GM19372 (cell line): ENCODE data around the gene IWS1.
"Not testable (repeated sequence)": the region's sequence is repeated elsewhere in the genome, so short reads cannot be mapped to it uniquely, and the experiment has no call there.

Experiments used
- ATAC-seq: cut with Tn5 transposase; IDR thresholded peaks from one replicate; pipeline ENCODE4 v1.9.1; 2021; ENCODE audit warnings: mild to moderate bottlenecking, low read depth, moderate library complexity; ENCODE audit not compliant: unreplicated experiment

The IWS1 gene

DNA sequence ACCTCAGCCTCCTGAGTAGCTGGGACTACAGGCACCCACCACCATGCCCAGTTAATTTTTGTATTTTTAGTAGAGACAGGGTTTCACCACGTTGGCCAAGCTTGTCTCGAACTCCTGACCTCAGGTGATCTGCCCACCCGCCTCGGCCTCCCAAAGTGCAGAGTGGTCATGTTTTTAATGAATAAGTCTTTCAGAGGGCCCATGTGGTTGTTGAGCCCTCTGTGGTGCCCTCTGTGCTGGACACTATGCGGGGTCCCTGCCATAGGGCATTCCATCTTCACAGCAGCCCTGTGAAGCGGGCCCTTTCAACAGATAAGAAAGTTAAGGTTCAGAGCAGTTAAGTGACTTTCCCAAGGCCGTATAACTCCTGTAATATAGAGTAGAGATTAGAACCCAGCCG is 35.1 kb upstream of the IWS1 start:
- ATAC-seq, result no peak

DNA sequence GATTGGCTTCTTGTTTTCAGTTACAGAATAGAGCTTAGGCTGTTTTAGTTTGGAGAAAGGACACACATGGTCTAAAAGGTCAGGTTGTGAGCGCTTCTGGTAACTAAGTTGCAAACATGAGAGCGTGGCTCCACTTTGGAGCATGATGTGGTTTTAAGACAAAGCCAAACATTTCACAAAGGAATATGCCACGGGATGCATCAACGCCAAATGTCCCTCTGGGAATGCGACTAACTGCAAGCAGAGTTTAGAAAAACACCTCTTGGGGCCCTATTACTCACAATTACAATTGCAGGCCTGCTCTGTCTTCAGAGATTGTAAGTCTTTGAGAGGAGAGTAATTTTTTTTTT is 34.6 kb upstream of the IWS1 start:
- ATAC-seq, result no peak

DNA sequence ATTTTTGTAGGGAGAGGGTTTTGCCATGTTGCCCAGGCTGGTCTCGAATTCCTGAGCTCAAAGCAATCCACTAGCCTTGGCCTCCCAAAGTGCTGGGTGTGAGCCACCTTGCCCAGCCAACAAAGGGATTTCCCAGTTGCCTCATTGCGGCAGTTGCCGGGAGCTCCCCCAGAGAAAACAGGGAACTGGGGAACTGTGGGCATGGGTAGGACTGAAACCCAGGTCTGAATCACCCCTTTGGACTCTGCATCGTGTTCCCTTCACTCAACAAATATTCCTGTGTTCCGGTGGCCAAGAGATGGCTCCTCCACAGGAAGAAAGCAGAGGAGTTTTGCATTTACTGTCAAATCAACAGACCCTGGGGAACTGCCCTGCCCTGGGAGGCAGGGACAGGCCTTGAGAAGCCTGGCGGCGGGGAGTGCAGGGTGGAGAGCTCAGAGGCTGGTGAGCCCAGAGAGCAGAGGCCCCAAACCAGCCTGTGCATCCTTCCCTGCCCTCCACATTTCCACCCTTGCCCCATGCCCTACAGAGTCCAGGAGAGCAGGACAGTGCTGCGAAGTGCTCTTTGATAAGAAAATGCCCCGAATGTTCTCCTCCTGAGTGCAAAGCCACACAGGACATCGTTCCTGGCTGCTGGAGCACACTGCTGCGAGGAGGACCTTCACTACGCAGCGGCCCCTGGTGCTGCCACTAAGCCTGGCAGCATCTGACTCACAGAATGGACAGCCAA is 34.1 kb upstream of the IWS1 start:
- ATAC-seq, result no peak

DNA sequence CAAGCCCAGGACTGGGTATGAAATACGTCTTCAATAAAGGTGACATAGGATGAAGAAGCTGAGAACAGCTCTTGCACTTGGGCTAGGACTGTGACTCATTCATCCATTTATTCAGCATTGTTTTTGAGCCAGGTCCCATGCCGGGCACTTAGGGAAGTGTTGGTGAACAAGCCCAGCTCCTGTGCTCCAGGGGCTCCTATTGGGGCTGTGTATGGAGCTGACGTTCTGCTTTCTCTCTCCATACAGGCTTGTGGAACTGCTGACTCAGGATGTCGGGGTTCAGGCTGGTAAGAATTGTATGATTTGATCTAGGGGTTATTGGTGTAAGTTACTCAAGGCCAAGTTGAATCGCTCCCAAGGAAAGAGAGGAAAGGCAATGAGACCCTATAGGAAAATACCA is 33.2 kb upstream of the IWS1 start:
- no peak for ATAC-seq

DNA sequence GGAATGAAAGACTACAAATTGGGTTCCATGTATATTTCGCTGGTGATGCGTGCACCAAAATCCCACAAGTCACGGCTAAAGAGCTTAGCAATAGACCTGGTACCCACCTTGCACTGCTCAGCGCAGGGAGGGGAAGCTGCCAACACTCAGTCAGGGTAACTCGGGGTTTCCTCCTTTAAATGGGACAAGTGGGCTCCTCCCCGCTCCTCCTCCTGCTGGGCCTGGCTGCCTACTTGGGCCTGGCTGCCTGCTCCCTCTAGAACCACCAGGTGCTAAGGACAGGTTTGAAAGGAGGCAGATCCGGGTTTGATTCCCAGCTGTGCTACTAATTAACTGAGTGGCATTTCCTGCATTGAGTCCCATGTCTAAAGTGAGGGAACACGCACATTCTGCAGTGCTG is 32.6 kb upstream of the IWS1 start:
- ATAC-seq, result no peak

DNA sequence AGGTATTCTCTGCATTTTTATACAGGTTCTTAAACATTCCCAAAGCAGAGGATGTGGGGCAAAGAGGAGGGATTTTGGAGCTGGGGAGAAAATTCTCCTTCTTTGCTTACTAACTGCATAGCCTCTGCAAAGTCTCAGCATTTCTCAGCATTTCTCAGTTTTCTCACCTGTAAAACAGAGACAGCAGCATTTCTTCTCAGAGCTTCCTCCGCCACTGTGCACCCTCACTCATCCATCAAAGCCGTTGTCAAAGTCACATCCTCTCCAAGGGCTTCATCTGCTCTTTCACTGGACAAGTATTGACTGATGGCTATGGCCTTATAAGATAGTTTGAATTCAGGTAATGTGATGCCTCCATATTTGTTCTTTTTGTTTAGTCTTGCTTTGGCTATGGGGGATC is 26.6 kb upstream of the IWS1 start:
- no peak for ATAC-seq

- ATAC-seq, result no peak
These were observed 26.0 kb upstream of the IWS1 start for GRCh38 chr2:127552336-127552735.

DNA sequence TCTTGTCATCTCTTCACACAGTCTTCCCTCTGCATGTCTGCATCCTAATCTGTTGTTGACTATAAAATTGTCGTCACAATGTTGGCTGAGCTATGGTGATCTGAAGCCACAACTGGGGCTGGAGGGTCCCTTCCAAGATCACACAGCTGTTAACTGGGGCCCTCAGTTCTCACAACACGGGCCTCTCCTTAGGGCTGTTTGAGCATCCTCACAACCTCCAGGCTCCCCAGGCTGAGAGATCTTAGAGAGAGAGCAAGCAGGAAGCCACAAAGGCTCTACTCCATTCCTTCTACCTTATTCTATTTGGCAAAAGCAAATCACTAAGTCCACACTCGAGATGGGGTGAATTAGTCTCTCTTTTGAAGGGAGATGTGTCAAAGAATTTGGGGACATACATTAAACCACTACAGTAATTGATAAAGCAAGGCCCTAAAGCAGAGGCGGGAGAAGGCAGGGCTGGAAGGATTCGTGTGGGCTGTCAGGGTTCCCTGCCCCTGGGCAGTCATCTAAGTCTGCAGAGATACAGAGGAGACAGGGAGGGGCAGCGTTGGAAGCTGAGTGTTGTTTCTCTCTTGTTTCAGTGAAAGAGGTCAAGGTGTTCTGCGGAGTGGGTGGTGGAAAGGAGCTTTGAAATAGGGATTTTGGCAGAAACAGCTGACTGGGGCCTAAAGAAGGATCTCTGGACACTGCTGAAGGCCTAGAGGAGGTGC is 25.1 kb upstream of the IWS1 start:
- ATAC-seq, result no peak

DNA sequence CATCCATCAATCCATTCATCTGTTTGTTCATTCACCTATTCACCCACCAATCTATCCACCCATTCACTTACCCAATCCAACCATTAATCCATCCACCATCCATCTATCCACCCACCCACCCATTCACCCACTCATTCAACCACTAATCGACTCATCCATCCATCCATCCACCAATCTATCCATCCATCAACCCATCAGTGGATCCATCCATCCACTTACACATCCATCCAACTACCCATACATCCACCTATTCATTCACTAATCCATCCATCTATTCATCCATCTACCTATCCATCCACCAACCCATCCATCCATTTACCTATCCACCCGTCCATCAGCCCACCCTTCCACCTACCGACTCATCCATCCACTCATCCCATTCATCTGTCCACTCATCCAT is 20.5 kb upstream of the IWS1 start:
- no peak for ATAC-seq

GRCh38 chr2:127545796-127546195 is 19.5 kb upstream of the IWS1 start:
- ATAC-seq, result no peak

GRCh38 chr2:127545189-127545588 is 18.9 kb upstream of the IWS1 start:
- no peak for ATAC-seq

DNA sequence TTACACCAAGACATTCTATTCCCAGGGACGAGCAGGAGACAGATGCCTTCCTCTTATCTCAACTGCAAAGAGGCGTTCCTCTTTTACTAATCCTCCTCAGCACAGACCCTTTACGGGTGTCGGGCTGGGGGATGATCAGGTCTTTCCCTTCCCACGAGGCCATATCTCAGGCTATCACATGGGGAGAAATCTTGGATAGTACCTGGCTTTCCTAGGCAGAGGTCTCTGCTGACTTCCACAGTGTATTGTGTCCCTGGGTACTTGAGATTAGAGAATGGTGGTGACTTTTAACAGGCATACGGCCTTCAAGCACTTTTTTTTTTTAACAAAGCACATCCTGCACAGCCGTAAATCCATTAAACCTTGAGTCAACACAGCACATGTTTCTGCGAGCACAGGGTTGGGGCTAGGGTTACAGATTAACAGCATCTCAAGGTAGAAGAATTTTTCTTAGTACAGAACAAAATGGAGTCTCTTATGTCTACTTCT is 16.8 kb upstream of the IWS1 start:
- ATAC-seq, result not testable (repeated sequence)

DNA sequence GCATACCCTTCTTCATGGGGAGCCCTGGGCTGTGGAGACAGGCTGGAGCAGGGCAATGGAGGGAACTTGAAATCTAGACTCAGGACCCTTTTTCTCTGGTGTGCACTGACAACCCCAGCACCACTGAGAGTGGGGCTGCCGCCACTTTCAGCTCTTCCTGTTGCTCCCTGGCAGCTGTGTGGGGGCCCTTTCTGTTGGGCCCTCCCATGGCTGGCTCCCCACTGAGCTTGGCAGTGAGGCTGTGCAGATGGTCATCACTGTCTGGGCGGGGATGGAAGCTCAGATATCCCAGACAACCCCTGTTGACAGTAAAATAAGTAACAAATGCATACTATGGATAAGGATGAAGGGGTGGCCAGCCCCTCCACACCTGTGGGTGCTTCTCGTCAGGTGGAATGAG is 15.9 kb upstream of the IWS1 start:
- no peak for ATAC-seq

GRCh38 chr2:127541809-127542208 is 15.5 kb upstream of the IWS1 start:
- ATAC-seq, result no peak

- no peak for ATAC-seq
These were observed 11.4 kb upstream of the IWS1 start for GRCh38 chr2:127537644-127538043.

- no peak for ATAC-seq
These were observed 10.6 kb upstream of the IWS1 start for GRCh38 chr2:127536707-127537541.

DNA sequence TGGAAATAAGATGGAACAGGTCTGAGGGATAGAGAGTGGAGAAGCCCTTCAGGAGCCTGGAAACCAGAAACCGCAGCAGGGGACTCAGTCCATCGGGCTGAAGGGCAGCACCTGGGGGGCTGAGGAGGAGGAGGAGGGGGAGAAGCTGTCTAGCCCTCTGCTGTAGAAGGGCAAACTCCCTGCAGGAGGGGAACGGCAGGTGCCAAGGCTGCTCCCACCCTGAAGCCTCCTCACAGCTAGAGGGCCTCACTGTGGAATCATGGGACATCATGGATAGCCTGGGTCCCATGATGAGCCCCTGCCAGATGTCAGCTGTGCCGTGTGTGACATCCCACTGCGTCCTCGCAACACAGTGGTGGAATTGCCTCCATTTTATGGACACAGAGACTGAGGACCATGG is 9.6 kb upstream of the IWS1 start:
- ATAC-seq, result no peak

DNA sequence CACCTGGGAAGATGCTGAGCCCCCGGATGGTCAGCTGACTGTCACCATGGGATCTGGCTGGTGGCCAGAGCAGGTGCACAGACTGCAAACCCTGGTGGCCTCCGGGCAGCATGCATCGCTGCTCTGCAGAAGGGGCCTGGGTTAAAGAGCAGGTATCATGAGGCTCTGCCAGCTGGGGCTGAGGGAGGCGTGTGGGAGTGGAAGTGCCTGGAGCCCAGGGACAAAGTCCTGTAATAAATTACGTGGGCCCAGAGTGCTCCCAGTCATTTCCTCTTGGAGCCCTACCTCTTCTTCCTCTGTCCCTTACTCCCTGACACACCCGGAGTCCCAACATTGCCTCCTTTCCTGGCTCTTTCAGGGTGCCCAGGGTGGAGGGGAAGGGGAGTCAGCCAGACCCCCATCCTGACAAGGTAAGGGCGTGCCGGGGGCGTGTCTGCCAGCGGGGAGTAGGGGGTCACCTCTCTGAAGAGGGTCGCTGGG is 9.2 kb upstream of the IWS1 start, which contains the start of gene MYO7B:
MYO7B (plus strand) TSS at position 262 of the 480 bp plus-strand sequence. CDS start 24,040 bp downstream, outside the sequence.
- ATAC-seq, result no peak

GRCh38 chr2:127532296-127532695 is 6.0 kb upstream of the IWS1 start:
- no peak for ATAC-seq

- no peak for ATAC-seq
These were observed 4.9 kb upstream of the IWS1 start for GRCh38 chr2:127531221-127531648.
